Testis (tissue), 2 donors: ENCODE results near the gene PRKAG1.

Source experiments
- POLR2A ChIP-seq: fragments of 450-650 bp; IDR thresholded peaks from one replicate; pipeline ENCODE4 v1.6.1; 2017; ENCODE audit warnings: antibody characterized with exemption, mild to moderate bottlenecking, moderate library complexity
- TF ChIP-seq, protein P1 (sequence below), 3 experiments: fragments of 450-650 bp in 2 of 3; fragments of 200-600 bp in 1 of 3; sonication (generic) in 1 of 3; IDR thresholded peaks; one replicate each; pipeline ENCODE4 v1.5.1; 2016 to 2019; ENCODE audit warnings: antibody characterized with exemption in 3 of 3, mild to moderate bottlenecking in 2 of 3, moderate library complexity in 1 of 3

DNA sequence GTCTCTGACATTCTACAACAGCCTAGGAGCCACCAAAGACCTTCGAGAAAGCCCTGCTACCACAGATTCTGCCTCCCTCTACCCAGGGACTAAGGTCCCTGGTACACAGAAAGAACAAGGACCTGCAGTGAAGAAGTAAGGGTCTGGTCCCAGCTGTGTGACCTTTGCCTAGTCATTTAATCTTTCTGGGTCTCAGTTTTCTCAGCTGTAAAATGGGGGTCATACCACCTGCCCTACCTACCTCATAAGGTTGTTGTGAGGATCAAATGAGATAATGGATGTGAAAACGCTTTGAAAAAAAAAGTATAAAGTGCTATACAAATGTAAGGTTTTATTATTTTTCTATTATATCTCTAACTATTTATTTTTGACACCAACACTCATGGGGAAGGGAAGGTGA, 5.2 kb upstream of the PRKAG1 start:
- TF ChIP-seq, protein P1, sequence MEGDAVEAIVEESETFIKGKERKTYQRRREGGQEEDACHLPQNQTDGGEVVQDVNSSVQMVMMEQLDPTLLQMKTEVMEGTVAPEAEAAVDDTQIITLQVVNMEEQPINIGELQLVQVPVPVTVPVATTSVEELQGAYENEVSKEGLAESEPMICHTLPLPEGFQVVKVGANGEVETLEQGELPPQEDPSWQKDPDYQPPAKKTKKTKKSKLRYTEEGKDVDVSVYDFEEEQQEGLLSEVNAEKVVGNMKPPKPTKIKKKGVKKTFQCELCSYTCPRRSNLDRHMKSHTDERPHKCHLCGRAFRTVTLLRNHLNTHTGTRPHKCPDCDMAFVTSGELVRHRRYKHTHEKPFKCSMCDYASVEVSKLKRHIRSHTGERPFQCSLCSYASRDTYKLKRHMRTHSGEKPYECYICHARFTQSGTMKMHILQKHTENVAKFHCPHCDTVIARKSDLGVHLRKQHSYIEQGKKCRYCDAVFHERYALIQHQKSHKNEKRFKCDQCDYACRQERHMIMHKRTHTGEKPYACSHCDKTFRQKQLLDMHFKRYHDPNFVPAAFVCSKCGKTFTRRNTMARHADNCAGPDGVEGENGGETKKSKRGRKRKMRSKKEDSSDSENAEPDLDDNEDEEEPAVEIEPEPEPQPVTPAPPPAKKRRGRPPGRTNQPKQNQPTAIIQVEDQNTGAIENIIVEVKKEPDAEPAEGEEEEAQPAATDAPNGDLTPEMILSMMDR (IDR thresholded peaks at IDR 0.05), result no peak
- TF ChIP-seq POLR2A, result no peak
